CD14-positive monocyte (primary cell): ENCODE results near the gene CACNA1B. TPM values are rescaled to one million over a fixed set of nuclear protein-coding genes. Genes with fewer than 3 reads are reported as not detected.
"Not testable (repeated sequence)": the region's sequence is repeated elsewhere in the genome, so short reads cannot be mapped to it uniquely, and the experiment has no call there.

Source experiments
- DNase-seq, 3 donors: peaks; one replicate each; pipeline ENCODE4 v3.0.0-alpha.2; 2011 to 2022
- H2AFZ ChIP-seq: 2 replicates; pipeline ENCODE4 v1.6.0; 2012; ENCODE audit warnings: mild to moderate bottlenecking, low read depth, low read length, inconsistent platforms; ENCODE audit not compliant: insufficient read depth, poor library complexity, severe bottlenecking
- H3K27ac ChIP-seq, 2 donors: 1 replicate in 1 of 2; 2 replicates in 1 of 2; pipeline ENCODE4 v1.5.1; 2012 to 2013; ENCODE audit warnings: low read length in 2 of 2, control low read depth in 1 of 2, inconsistent platforms in 1 of 2, low read depth in 1 of 2, mild to moderate bottlenecking in 1 of 2
- H3K27me3 ChIP-seq, 2 donors: one replicate each; pipeline versions ENCODE4 v1.6.0 to v1.6.1; 2011 to 2013; ENCODE audit warnings: low read length in 2 of 2; ENCODE audit not compliant: control insufficient read depth in 2 of 2, insufficient read depth in 2 of 2
- H3K36me3 ChIP-seq, 2 donors: replicated peaks in 1 of 2; 1 replicate in 1 of 2; 2 replicates in 1 of 2; pipeline versions ENCODE4 v1.5.1 to v1.6.1; 2012 to 2013; ENCODE audit warnings: low read length in 2 of 2, control low read depth in 1 of 2, inconsistent platforms in 1 of 2, mild to moderate bottlenecking in 1 of 2; ENCODE audit not compliant: insufficient read depth in 2 of 2, control insufficient read depth in 1 of 2
- H3K4me1 ChIP-seq, 2 donors: 1 replicate in 1 of 2; 2 replicates in 1 of 2; pipeline versions ENCODE4 v1.5.1 to v1.6.1; 2012 to 2013; ENCODE audit warnings: low read length in 2 of 2, control low read depth in 1 of 2, inconsistent platforms in 1 of 2, mild to moderate bottlenecking in 1 of 2, moderate library complexity in 1 of 2; ENCODE audit not compliant: insufficient read depth in 2 of 2, control insufficient read depth in 1 of 2
- H3K4me2 ChIP-seq: replicated peaks from 2 replicates; pipeline ENCODE3; 2012; ENCODE audit warnings: low read length, moderate library complexity, mild to moderate bottlenecking; ENCODE audit not compliant: poor library complexity, severe bottlenecking; ENCODE audit errors: extremely low read depth
- H3K4me3 ChIP-seq, 3 experiments: fragments of 200-600 bp in 1 of 3; sonication (generic) in 1 of 3; replicated peaks in 1 of 3; 1 replicate in 2 of 3; 2 replicates in 1 of 3; pipeline ENCODE4 v1.5.1; 2011 to 2013; ENCODE audit warnings: low read length in 3 of 3, mild to moderate bottlenecking in 3 of 3, control low read depth in 2 of 3, low read depth in 2 of 3, inconsistent platforms in 1 of 3, moderate library complexity in 1 of 3
- H3K79me2 ChIP-seq: 2 replicates; pipeline ENCODE4 v1.6.0; 2012; ENCODE audit warnings: mild to moderate bottlenecking, control low read depth, inconsistent platforms, low read length, moderate library complexity; ENCODE audit not compliant: insufficient read depth
- H3K9ac ChIP-seq: 2 replicates; pipeline ENCODE4 v1.6.0; 2017; ENCODE audit warnings: low read length, mild to moderate bottlenecking; ENCODE audit not compliant: insufficient read depth, poor library complexity, severe bottlenecking
- H3K9me3 ChIP-seq, 2 donors: replicated peaks in 1 of 2; 1 replicate in 1 of 2; 2 replicates in 1 of 2; pipeline versions ENCODE4 v1.5.1 to v1.6.1; 2012 to 2013; ENCODE audit warnings: low read length in 2 of 2, control low read depth in 1 of 2; ENCODE audit not compliant: control insufficient read depth in 1 of 2, insufficient read depth in 1 of 2
- H4K20me1 ChIP-seq: 2 replicates; pipeline ENCODE4 v1.6.0; 2012; ENCODE audit warnings: mild to moderate bottlenecking, low read length, control low read depth, moderate library complexity; ENCODE audit not compliant: insufficient read depth
- H3K27ac Mint-ChIP-seq, 7 donors: one replicate each; pipeline ENCODE4 v1.8.0; 2020; ENCODE audit warnings: mild to moderate bottlenecking in 7 of 7, mixed read lengths in 7 of 7, moderate library complexity in 6 of 7, inconsistent platforms in 2 of 7
- H3K27me3 Mint-ChIP-seq, 3 donors: one replicate each; pipeline ENCODE4 v1.8.0; 2021 to 2022; ENCODE audit warnings: low read depth in 3 of 3, mild to moderate bottlenecking in 3 of 3, mixed read lengths in 3 of 3, moderate library complexity in 3 of 3, inconsistent platforms in 1 of 3
- H3K36me3 Mint-ChIP-seq, 2 donors: one replicate each; pipeline ENCODE4 v1.8.0; 2020; ENCODE audit warnings: mixed read lengths in 2 of 2, inconsistent platforms in 1 of 2, mild to moderate bottlenecking in 1 of 2
- H3K4me1 Mint-ChIP-seq: one replicate; pipeline ENCODE4 v1.8.0; 2020; ENCODE audit warnings: mild to moderate bottlenecking, mixed read lengths
- H3K4me3 Mint-ChIP-seq, 2 donors: one replicate each; pipeline ENCODE4 v1.8.0; 2020; ENCODE audit warnings: mild to moderate bottlenecking in 2 of 2, mixed read lengths in 2 of 2, moderate library complexity in 1 of 2
- H3K9me3 Mint-ChIP-seq, 7 donors: one replicate each; pipeline ENCODE4 v1.8.0; 2020 to 2022; ENCODE audit warnings: mixed read lengths in 7 of 7, mild to moderate bottlenecking in 6 of 7, moderate library complexity in 6 of 7, inconsistent platforms in 2 of 7
- CTCF ChIP-seq: fragments of 200-600 bp; IDR thresholded peaks from one replicate; pipeline ENCODE4 v1.8.0; 2022; ENCODE audit warnings: antibody characterized with exemption, mild to moderate bottlenecking
- WGBS: methylation state at CpG from one replicate; pipeline ENCODE4 v1.1.5; 2013; ENCODE audit warnings: missing lambda C conversion rate; ENCODE audit not compliant: insufficient coverage; 5-methylcytosine and 5-hydroxymethylcytosine counted together
- intact Hi-C, 2 donors: fragments of 100-400 bp; cut with micrococcal nuclease; formaldehyde crosslinking; loops; one replicate each; pipeline versions ENCODE4 v1.15.0 to v1.15.1; 2023
- polyA plus RNA-seq, 3 donors: library from polyadenylated mRNA; depleted of rRNA in 1 of 3; unstranded in 2 of 3; stranded (reverse) in 1 of 3; fragments of 300-500 nt in 2 of 3; fragments of >200 nt in 1 of 3; fragmentation: Illumina TruSeq in 2 of 3; gene quantifications; 1 replicate in 2 of 3; 2 replicates in 1 of 3; pipeline ENCODE4 v1.2.3, GENCODE V29; 2012 to 2021

The CACNA1B gene
- polyA plus RNA-seq, 3 donors, result not detected

- Mint-ChIP-seq H3K27ac (peak overlapping the region in 2 of 7 donors; percentile 69 to 82), H3K4me3 (peak overlapping the region; percentile 91 to 94), H3K4me1 (peaks cover 13% of the 10 kb centered on the region), H3K27me3 (peaks cover 23 to 55% (median 43%) of the 10 kb centered on the region in 3 donors)
- H3K4me1 ChIP-seq, H3K36me3 ChIP-seq, H3K27ac ChIP-seq, DNase-seq, H3K9me3 ChIP-seq, H3K9me3 Mint-ChIP-seq, H4K20me1 ChIP-seq, H3K36me3 Mint-ChIP-seq, intact Hi-C loops, H3K79me2 ChIP-seq: not testable (repeated sequence)
- peaks cover 0 to 13% of the 10 kb centered on the region in 2 donors for H3K27me3 ChIP-seq
- H2AFZ ChIP-seq, result peak overlapping the region; percentile 88
- H3K9ac ChIP-seq, result peak overlapping the region; percentile 60
- TF ChIP-seq CTCF, result peak; percentile 74
- WGBS, result 11% methylated on average over 48 of the region's 81 CpGs
- peak overlapping the region; percentile 50 to 74 (median 60) for H3K4me3 ChIP-seq
- H3K4me2 ChIP-seq, result peak overlapping the region; percentile 65
Measured at GRCh38 chr9:138149672-138150656, 272.4 kb downstream of the CACNA1B start.

GRCh38 chr9:138155788-138156187 is 278.2 kb downstream of the CACNA1B start:
- H3K9me3 Mint-ChIP-seq, H3K4me1 Mint-ChIP-seq, H3K27ac ChIP-seq, DNase-seq, H3K36me3 ChIP-seq, H3K27ac Mint-ChIP-seq, H4K20me1 ChIP-seq, H3K4me3 ChIP-seq, H3K4me2 ChIP-seq, intact Hi-C loops, H3K4me1 ChIP-seq, H3K79me2 ChIP-seq, H3K36me3 Mint-ChIP-seq, H2AFZ ChIP-seq, H3K9ac ChIP-seq, H3K9me3 ChIP-seq, H3K4me3 Mint-ChIP-seq, H3K27me3 ChIP-seq: not testable (repeated sequence)
- peaks cover 28 to 42% (median 32%) of the 10 kb centered on the region in 3 donors for H3K27me3 Mint-ChIP-seq
- WGBS, result 100% methylated on average over 2 of the region's 5 CpGs

GRCh38 chr9:138166793-138167192 is 289.2 kb downstream of the CACNA1B start:
- H3K4me1 Mint-ChIP-seq, intact Hi-C loops, DNase-seq, H3K4me2 ChIP-seq, H3K27me3 ChIP-seq, H2AFZ ChIP-seq, H3K36me3 ChIP-seq, H3K27ac ChIP-seq, H3K4me3 ChIP-seq, H3K9ac ChIP-seq, H3K4me1 ChIP-seq, H3K9me3 Mint-ChIP-seq, H3K27ac Mint-ChIP-seq, H3K4me3 Mint-ChIP-seq, H3K9me3 ChIP-seq, H3K36me3 Mint-ChIP-seq, H4K20me1 ChIP-seq, H3K79me2 ChIP-seq: not testable (repeated sequence)
- whole genome bisulfite sequencing, result no CpG with 5 or more reads among the region's 1 CpG
- H3K27me3 Mint-ChIP-seq, result peaks cover 2 to 20% (median 2%) of the 10 kb centered on the region in 3 donors
